Measurements from ENCODE around the gene FREY1.

Gene FREY1

DNA sequence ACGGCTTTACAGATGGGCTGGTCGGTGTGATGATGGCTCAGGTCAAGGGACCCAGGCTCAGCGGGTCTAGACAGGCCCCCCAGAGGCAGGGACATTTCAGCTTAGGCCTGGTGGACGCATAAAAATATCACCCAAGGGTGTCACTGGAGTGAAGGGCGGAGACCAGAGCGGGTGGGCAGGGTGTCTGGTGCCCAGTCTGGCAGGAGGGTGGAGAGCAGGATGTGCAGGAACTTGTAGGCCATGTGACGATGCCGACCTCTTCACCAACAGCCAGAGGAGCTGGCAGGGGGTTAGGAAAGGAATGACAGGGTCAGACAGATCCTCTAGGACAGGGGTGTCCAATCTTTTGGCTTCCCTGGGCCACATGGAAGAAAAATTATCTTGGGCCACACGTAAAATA lies 17.1 kb downstream of the FREY1 start:
- H3K4me3 ChIP-seq (ENCODE audit: low read depth, low read length): no peak overlapping the region
- no peak overlapping the region for H3K9ac ChIP-seq
- TF ChIP-seq, protein P1, sequence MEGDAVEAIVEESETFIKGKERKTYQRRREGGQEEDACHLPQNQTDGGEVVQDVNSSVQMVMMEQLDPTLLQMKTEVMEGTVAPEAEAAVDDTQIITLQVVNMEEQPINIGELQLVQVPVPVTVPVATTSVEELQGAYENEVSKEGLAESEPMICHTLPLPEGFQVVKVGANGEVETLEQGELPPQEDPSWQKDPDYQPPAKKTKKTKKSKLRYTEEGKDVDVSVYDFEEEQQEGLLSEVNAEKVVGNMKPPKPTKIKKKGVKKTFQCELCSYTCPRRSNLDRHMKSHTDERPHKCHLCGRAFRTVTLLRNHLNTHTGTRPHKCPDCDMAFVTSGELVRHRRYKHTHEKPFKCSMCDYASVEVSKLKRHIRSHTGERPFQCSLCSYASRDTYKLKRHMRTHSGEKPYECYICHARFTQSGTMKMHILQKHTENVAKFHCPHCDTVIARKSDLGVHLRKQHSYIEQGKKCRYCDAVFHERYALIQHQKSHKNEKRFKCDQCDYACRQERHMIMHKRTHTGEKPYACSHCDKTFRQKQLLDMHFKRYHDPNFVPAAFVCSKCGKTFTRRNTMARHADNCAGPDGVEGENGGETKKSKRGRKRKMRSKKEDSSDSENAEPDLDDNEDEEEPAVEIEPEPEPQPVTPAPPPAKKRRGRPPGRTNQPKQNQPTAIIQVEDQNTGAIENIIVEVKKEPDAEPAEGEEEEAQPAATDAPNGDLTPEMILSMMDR (IDR thresholded peaks at IDR 0.05): no peak
- no peaks in the 10 kb centered on the region for H3K4me1 ChIP-seq
- H2AFZ ChIP-seq: no peak overlapping the region
- no peak overlapping the region for H3K4me2 ChIP-seq (ENCODE audit: low read length)
- no peaks in the 10 kb centered on the region for H3K27me3 ChIP-seq (ENCODE audit: control insufficient read depth, insufficient read depth, low read length)
- H3K9me3 ChIP-seq (ENCODE audit: control insufficient read depth, low read length): no peaks in the 10 kb centered on the region
- H3K27ac ChIP-seq: no peak overlapping the region
- no peaks in the 10 kb centered on the region for H3K36me3 ChIP-seq (ENCODE audit: control insufficient read depth, insufficient read depth, low read length)
- peaks cover 5% of the 10 kb centered on the region for H3K79me2 ChIP-seq

DNA sequence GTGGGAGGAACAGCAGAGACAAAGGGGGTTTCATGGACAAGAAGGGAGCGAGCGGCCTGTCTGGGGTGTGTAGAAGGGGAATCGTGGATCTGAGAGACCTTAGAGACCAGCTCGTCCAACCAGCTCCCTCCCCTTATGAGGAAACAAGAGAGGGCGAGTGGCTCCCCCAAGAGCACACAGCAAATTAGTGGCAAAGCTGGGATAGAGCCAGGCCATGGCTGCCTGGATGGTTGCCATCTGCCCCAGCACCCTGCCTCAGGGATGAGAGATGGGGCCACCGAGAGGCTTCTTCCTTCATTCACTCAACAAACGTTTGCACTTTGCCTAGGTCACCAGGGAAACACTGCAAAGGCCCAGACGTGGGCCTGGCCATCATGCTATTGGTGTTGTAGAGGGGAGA lies 17.5 kb downstream of the FREY1 start:
- peaks cover 5% of the 10 kb centered on the region for H3K79me2 ChIP-seq
- no peaks in the 10 kb centered on the region for H3K36me3 ChIP-seq (ENCODE audit: control insufficient read depth, insufficient read depth, low read length)
- no peak overlapping the region for H3K4me2 ChIP-seq (ENCODE audit: low read length)
- TF ChIP-seq, protein P1 (IDR thresholded peaks at IDR 0.05): no peak
- no peak overlapping the region for H3K9ac ChIP-seq
- H3K27me3 ChIP-seq (ENCODE audit: control insufficient read depth, insufficient read depth, low read length): no peaks in the 10 kb centered on the region
- H3K27ac ChIP-seq: no peak overlapping the region
- no peak overlapping the region for H2AFZ ChIP-seq
- H3K4me1 ChIP-seq: no peaks in the 10 kb centered on the region
- H3K4me3 ChIP-seq (ENCODE audit: low read depth, low read length): no peak overlapping the region
- no peaks in the 10 kb centered on the region for H3K9me3 ChIP-seq (ENCODE audit: control insufficient read depth, low read length)

DNA sequence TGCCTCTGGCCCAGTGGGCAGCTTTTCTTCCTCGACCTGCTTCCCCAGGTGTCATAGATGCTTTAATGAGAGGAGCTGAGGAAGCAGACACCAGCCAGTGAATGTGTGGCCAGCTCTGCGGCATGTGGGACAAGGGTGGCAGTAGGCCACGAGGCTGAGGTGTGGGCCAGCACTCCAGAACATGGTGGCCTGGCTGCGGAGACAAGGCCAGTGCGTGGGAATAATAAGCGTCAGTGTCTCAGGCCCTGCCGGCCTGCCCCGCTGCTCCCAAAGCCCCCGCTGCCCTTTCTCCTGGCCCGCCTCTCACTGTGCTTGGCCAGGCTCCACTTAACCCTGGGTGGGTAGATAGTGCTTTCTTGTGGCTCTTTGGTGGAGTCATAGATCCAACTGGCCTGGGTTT lies 19.5 kb downstream of the FREY1 start:
- H3K4me3 ChIP-seq (ENCODE audit: low read depth, low read length): no peak overlapping the region
- TF ChIP-seq, protein P1 (IDR thresholded peaks at IDR 0.05): no peak
- H3K79me2 ChIP-seq: peaks cover 5% of the 10 kb centered on the region
- no peak overlapping the region for H3K9ac ChIP-seq
- H3K9me3 ChIP-seq (ENCODE audit: control insufficient read depth, low read length): no peaks in the 10 kb centered on the region
- no peak overlapping the region for H2AFZ ChIP-seq
- no peaks in the 10 kb centered on the region for H3K4me1 ChIP-seq
- no peaks in the 10 kb centered on the region for H3K27me3 ChIP-seq (ENCODE audit: control insufficient read depth, insufficient read depth, low read length)
- no peaks in the 10 kb centered on the region for H3K36me3 ChIP-seq (ENCODE audit: control insufficient read depth, insufficient read depth, low read length)
- no peak overlapping the region for H3K27ac ChIP-seq
- H3K4me2 ChIP-seq (ENCODE audit: low read length): no peak overlapping the region

DNA sequence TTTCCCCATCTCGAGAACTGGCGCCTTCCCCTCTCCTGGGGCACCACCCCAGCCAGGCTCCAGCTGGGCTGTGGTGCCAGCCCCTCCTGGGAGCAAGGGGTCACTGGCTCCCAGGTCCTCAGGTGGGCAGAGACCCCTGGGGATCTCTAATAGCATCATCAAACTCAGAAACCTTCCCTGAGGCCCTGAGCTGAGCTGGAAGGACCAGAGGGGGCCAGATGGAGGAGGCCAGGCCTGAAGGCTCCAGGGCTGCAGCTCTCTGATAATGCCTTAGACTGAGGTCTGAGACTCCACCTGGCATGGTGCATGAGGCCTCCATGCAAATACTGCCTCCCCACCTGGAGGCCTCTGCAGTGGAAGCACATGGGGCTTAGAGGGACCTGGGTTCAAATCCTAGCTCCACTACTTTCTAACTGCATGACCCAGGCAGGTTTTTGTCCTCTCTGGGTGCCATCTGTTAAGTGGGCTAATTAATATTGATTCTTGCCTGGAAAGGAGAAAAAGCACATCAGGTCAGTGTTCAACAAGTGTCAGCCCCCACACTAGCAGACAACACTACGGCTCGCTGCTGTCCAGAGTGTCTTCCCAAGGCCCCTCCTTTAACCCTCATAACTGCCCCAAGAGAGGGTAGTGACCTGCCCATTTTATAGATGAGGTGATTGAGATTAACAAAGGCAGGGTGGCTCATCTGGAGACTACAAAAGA lies 20.1 kb downstream of the FREY1 start:
- Histone ChIP-seq H3K27ac (no peak overlapping the region), H3K4me3 (ENCODE audit: low read depth, low read length) (no peak overlapping the region), H3K9ac (no peak overlapping the region)

More for the DNA sequence above, 20.1 kb downstream of the FREY1 start:
- H2AFZ ChIP-seq: no peak overlapping the region
- no peaks in the 10 kb centered on the region for H3K27me3 ChIP-seq (ENCODE audit: control insufficient read depth, insufficient read depth, low read length)
- TF ChIP-seq, protein P1 (IDR thresholded peaks at IDR 0.05): no peak
- no peaks in the 10 kb centered on the region for H3K9me3 ChIP-seq (ENCODE audit: control insufficient read depth, low read length)
- no peaks in the 10 kb centered on the region for H3K4me1 ChIP-seq
- peaks cover 5% of the 10 kb centered on the region for H3K79me2 ChIP-seq
- H3K4me2 ChIP-seq (ENCODE audit: low read length): no peak overlapping the region
- H3K36me3 ChIP-seq (ENCODE audit: control insufficient read depth, insufficient read depth, low read length): no peaks in the 10 kb centered on the region

Data from parathyroid adenoma (tissue), 2 donors.